ENCODE results near the gene CCL26.
"Not testable (repeated sequence)": the region's sequence is repeated elsewhere in the genome, so short reads cannot be mapped to it uniquely, and the experiment has no call there.

CCL26 gene

DNA sequence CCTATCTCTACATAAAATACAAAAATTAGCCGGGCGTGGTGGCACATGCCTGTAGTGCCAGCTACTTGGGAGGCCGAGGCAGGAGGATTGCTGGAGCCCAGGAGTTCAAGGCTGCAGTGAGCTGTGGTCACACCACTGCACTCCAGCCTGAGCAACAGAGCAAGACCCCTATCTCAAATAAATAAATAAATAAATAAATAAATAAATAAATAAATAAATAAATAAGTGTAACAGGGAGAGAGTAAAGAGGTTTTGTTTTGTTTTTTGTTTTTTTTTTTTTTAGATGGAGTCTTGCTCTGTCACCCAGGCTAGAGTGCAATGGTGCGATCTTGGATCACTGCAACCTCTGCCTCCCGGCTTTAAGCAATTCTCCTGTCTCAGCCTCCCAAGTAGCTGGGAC, 20.6 kb upstream of the CCL26 start:
- DNase-seq (ENCODE audit: low read depth), result not testable (repeated sequence)

DNA sequence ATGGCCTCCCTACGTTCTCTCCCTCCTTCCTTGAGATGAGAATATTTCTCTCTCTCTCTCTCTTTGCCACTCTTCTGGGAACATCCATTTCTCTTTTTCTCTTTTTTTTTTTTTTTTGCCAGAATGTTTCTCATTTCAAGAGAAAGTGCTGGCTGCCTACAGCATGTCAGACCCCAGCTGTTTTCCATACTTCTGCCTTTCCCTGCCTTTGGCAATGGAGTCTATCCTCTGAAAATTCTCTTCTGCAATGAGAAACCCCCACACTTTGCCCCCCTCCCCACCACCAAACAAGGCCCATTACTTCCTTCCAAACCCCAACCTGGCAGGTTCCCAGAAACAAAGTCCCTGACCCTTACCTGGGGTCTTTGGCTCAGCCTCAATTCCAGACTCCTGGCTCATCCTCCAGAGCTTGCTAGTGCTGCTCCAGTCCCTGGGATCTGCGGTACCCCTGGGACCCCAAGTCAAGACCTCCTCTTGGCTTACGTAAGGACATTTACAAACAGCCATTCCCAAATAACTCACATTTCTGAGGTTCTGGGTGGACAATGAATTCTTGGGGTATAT, 17.4 kb upstream of the CCL26 start:
- DNase-seq (ENCODE audit: low read depth), result no peak

DNA sequence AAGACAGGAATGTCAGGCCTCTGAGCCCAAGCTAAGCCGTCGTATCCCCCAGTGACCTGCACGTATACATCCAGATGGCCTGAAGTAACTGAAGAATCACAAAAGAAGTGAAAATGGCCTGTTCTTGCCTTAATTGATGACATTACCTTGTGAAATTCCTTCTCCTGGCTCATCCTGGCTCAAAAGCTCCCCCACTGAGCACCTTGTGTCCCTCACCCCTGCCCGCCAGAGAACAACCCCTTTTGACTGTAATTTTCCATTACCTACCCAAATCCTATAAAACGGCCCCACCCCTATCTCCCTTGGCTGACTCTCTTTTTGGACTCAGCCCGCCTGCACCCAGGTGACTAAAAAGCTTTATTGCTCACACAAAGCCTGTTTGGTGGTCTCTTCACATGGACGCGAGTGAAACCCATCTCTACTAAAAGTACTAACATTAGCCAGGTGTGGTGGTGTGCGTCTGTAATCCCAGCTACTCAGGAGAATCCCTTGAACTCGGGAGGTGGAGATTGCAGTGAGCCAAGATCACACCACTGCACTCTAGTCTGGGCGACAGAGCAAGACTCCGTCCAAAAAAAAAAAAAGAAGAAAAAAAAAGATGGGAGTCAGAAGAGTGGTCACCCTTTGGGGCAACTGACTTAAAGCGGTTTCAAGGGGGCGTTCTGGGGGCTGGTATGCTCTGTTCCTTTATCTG, 16.3 kb upstream of the CCL26 start:
- DNase-seq (ENCODE audit: low read depth), result not testable (repeated sequence)

DNA sequence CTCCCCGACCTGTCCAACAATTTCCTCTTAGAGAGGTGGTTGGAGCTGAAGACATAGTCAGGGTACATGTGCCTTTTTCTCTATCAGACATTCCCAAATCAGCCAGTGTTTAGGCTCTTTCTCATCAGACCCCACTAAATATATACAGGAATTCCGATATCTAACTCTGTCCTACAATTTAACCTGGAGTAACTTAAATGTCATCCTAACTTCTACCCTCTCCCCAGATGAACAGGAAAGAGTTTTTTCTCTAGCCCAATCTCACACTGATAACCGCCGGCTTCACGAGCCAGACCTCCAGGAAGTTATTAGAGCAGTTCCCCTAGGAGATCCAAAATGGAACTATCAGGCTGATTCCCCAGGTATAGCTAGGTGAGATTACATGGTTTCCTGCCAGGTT, 11.0 kb upstream of the CCL26 start:
- DNase-seq (ENCODE audit: low read depth), result not testable (repeated sequence)

DNA sequence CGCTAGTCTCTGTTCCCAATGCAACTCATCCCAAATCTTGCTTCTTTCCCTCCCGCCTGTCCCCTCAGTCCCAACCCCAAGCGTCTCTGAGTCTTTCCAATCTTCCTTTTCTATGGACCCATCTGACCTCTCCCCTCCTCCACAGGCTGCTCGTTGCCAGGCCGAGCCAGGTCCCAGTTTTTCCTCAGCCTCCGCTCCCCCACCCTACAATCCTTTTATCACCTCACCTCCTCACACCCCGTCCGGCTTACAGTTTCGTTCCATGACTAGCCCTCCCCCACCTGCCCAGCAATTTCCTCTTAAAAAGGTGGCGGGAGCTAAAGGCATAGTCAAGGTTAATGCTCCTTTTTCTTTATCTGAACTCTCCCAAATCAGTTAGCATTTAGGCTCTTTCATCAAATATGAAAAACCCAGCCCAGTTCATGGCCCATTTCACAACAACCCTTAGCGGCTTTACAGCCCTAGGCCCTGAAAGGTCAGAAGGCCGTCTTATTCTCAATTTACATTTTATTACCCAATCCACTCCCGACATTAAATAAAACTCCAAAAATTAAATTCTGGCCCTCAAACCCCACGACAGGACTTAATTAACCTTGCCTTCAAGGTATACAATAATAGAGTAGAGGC, 8.7 kb upstream of the CCL26 start:
- DNase-seq (ENCODE audit: low read depth), result not testable (repeated sequence)

DNA sequence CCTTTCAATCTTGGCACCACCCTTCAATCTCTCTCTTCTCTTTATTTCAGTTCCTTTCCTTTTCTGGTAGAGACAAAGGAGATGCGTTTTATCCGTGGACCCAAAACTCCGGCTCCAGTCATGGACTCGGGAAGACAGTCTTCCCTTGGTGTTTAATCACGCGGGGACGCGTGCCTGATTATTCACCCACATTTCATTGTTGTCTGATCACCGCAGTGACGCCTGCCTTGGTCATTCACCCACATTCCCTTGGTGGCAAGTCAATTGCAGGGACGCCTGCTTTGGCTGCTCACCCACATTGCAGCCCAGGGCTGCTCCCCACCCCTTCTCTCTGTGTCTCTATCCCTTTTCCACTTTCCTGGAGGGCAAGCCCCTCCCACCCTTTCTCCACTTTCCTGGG, 7.5 kb upstream of the CCL26 start:
- not testable (repeated sequence) for DNase-seq (ENCODE audit: low read depth)

DNA sequence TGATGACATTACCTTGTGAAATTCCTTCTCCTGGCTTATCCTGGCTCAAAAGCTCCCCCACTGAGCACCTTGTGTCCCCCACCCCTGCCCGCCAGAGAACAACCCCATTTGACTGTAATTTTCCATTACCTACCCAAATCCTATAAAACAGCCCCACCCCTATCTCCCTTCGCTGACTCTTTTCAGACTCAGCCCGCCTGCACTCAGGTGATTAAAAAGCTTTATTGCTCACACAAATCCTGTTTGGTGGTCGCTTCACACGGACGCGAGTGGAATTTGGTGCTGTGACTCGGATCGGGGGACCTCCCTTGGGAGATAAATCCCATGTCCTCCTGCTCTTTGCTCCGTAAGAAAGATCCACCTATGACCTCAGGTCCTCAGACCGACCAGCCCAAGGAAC, 7.0 kb upstream of the CCL26 start:
- not testable (repeated sequence) for DNase-seq (ENCODE audit: low read depth)

DNA sequence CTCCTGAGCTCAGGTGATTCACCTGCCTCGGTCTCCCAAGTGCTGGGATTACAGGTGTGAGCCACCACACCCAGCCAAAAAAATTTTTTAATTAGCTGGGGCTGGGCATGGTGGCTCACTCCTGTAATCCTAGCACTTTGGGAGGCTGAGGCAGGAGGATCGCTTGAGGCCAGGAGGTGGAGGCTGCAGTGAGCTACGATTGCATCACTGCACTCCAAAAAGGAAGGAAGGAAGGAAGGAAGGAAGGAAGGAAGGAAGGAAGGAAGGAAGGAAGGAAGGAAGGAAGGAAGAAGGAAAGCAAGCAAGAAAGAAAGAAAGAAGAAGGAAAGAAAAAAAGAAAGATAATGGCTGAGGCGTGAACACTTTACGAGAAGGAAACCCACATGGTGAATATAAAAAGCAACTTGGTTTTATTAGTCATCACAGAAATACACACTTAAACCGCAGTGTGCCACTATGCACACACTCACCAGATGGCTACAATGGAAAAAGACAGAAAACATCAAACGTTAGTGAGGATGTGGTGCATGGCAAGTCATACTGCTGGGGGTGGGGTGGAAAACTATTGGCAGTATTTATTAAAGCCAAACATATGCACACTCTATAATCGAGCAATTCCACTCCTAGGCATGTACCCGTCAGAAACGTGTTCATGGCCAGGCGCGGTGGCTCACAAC, 4.4 kb upstream of the CCL26 start:
- DNase-seq (ENCODE audit: low read depth), result peak; percentile 23

DNA sequence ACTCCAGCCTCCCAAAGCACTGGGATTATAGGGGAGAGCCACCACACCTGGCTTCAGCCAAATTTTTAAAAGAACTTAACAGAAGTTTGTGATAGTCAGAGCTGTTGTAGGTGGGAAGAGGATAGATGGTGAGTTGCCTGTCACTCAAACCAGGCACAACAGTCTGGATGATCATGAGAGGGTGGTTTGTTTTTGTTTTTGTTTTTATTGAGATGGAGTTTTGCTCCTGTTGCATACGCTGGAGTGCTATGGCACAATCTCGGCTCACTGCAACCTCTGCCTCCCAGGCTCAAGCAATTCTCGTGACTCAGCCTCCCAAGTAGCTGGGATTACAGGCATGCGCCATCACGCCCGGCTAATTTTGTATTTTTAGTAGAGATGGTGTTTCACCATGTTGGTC, 1.9 kb upstream of the CCL26 start:
- DNase-seq (ENCODE audit: low read depth), result not testable (repeated sequence)

DNA sequence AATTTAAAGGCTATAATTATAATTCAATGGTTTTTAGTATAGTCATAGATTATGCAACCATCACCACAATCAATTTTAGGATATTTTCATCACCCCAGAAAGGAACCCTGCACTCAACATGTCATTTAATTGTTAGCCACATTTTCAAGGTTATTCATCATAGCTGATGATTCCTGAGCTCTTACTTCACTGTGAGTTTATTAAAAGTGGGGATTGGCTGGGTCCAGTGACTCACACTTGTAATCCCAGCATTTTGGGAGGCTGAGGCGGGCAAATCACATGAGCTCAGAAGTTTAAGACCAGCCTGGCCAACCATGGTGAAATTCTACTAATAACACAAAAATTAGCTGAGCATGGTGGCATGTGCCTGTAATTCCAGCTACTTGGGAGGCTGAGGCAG, 787 bp downstream of the CCL26 start:
- no peak for DNase-seq (ENCODE audit: low read depth)

DNA sequence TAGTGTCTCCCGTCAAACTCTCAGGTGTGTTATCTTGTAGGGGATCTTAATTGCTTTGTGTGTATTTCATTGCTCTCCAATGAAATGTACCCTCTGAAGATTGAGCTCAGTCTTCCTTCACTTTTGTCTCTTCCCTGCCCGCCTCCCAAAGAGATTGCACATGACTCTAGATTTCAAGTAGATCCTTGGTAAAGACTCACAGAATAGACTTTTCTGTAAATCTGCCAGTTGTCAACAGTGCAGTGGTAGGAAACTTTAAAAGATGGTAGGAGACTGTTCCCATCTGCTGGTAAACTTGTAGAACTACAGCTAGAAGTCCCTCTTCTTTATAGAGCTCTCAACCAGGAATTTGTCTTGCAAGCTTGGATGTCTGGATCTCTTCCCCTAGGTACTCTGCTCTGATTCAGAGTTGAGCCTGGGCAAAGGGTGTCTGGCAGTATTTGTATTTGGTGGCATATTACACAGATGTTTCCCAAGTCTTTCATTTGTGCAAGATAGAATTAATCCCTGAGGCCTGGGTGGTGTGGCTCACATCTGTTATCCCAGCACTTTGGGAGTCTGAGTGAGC, 9.6 kb downstream of the CCL26 start:
- DNase-seq (ENCODE audit: low read depth), result no peak

DNA sequence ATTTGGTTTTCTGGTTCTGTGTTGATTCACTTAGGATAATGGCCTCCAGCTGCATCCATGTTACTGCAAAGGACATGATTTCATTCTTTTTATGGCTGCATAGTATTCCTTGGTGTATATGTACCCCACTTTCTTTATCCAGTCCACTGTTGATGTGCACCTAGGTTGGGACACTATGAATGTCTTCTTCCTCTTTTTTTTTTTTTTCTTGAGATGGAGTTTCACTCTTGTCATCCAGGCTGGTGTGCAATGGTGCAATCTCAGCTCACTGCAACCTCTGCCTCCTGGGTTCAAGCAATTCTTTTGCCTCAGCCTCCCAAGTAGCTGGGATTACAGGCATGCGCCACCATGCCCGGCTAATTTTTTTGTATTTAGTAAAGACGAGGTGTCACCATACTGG, 10.2 kb downstream of the CCL26 start:
- DNase-seq (ENCODE audit: low read depth), result not testable (repeated sequence)

DNA sequence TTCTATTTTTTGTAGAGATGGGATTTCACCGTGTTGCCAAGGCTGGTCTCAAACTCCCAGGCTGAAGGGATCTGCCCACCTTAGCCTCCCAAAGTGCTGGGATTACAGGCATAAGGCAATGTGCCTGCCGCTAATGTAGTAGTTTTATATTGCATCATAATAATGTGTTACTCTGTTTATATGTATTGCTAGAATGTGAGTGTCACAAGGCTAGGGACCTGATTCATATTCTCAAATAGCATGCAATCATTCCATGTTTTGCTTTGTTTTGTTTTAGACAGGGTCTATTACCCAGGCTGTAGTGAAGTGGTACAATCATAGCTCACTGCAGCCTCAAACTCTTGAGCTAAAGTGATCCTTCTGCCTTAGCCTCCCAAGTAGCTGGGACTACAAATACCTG, 13.5 kb downstream of the CCL26 start:
- DNase-seq (ENCODE audit: low read depth), result no peak

DNA sequence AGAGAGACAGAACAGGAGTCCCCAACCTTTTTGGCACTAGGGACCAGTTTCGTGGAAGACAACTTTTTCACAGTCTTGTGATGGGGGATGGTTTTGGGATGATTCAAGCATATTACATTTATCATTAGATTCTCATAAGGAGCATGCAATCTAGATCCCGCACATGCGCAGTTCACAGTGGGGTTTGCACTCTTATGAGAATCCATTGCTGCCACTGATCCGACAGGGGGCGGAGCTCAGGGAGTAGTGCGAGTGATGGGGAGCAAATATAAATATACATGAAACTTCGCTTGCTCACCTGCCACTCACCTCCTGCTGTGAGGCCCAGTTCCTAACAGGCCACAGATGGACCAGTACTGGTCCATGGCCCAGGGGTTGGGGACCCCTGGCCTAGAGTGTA, 14.2 kb downstream of the CCL26 start:
- DNase-seq (ENCODE audit: low read depth), result no peak

DNA sequence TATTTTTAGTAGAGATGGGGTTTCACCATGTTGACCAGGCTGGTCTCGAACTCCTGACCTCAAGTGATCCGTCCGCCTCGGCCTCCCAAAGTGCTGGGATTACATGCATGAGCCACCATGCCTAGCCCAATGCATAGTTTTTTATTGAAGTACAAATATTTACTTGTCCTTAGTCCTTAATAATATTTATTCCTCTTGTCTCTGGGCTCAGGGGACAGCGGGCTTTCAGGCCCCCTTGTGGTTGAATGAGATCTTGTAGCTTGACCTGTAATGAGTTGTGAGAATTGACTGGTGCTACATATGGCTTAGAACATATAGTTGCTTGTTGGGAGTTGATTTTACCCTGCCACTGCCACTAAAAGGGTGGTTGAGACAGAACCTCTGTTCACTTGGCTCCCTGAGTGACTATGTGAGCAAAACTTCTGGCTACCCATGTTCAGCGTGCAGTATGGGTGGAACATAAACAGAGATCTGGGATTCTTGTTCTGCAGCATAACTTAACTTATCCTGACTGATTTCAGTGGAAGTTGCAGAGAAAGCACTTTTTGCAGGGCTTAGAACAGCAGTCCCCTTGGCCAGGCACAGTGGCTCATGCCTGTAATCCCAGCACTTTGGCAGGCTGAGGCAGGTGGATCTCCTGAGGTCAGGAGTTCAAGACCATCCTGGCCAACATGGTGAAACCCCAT, 14.9 kb downstream of the CCL26 start:
- no peak for DNase-seq (ENCODE audit: low read depth)

DNA sequence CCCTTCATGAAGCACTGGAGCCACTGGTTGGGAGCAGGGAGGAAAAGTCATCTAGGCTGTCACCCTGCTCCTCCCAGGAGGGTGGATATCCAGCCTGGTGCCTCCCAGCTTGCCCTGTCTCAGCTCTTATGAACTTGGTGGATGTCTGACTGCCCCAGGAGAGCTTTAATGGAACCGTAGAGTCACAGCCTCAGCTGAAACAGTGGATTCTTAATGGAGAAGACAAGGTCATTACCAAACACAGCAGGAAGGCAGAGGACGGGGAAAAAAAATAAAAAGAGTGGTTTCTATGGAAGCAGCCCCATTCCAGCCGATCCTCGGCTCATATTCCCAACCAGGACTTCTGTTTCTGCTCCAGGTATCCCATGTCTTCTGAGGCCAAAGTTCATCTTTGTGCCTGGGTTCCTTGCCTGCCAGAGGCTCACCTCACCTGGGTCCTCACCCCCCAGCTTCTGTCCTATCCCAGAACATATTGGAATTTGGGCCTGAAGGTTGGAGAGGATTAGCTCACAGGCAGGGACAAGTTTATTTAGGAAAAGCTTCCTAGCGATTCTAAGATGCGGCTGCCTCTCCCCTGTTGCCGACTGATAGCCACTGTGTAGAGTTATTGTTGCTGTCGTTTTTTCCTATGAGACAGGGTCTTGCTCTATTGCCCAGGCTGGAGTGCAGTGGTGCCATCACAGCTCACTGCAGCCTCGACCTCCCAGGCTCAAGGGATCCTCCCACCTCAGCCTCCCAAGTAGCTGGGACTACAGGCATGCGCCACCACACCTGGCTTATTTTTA, 15.6 kb downstream of the CCL26 start:
- no peak for DNase-seq (ENCODE audit: low read depth)

DNA sequence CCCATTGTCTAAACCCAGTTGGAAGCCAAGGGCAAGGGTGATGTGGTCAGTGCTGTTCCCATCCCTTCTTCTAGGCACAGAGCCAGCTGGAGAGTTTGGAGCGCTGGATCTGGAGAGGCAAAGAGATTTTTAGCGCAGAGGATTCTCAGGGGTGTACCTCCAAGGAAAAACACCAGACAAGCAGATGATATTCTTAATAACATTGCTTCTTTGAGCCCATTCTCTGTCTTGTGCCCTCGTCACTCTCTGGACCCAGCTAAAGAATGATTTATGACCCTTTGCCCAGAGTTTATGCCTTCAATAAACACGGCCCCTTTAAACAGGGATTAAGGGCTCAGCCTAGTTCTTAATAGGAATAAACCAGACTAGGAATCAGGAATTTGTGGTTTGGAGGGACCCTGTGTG, 28.6 kb downstream of the CCL26 start:
- DNase-seq (ENCODE audit: low read depth), result no peak

DNA sequence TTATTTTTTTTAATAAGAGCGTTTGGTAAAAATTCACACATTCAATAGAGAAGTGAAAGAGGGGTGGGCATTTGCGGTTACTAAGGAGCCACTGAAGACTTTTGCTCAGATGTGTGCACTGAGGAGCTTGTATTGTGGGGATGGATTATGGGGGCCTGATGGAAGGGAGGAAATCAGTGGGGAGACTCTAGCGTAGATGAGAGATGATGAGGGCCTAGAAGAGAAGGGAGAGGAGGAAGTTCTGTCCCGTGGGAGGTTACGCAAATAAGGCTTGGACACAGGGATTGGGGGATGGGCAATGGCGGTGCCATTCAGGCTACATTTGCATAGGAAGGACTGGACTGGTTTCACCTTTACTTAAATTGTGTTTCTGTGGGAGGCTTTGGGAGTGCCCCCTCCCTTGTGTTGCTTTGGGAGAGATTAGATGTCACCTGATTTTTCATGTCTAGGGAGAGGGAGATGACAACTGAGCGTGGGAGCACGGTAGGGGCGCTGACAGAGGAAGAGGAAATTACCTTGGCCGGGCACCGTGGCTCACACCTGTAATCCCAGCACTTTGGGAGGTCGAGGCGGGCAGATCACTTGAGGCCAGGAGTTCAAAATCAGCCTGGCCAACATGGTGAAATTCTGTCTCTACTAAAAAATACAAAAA, 31.0 kb downstream of the CCL26 start:
- no peak for DNase-seq (ENCODE audit: low read depth)

DNA sequence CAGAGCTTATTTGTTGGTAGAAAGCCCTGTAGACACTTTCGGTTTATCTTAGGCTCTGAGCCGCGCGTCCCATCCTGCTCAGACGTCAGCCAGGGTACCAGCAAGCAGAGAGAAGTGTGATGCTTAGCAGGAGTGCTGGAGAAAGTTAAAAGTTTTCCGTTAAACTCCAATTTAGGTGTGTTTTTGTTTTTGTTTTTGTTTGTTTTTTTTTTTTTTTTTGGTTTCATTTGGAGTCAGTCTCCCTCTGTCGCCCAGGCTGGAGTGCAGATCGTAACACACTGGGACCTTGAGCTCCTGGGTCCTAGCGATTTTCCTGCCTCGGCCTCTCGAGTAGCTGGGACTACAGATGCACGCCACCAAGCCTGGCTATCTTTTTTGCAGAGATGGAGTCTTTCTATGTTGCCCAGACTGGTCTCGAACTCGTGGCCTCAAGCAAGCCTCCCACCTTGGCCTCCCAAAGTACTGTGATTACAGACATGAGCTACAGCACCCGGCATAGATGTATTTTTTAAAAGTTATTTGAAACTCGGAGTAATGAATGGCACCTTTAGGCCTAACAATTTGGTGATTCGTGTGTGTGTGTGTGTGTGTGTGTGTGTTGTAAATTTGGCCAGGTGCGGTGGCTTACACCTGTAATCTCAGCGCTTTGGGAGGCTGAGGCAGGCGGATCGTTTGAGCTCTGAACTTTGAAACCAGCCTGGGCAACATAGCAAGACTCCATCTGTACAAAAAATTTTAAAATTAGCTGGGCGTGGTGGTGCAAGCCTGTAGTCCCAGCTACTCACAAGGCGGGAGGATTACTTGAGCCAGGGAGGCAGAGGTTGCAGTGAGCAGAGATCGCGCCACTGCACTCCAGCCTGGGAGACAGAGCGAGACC, 32.0 kb downstream of the CCL26 start:
- DNase-seq (ENCODE audit: low read depth), result no peak

Measured in stimulated activated CD8-positive, alpha-beta memory T cell treated with anti-CD3 and anti-CD28 coated beads, Interleukin-15, amount 100 ng/mL, for 1 hour (primary cell).